ENCODE data around the gene FOXJ3. TPM values are rescaled to one million over a fixed set of nuclear protein-coding genes. Genes with fewer than 3 reads are reported as not detected.

The FOXJ3 gene
- total and polyA plus RNA-seq, 2 donors (not counting 1 experiment from before 2014, with no cell fraction given) = 15.4 to 76.4 TPM

DNA sequence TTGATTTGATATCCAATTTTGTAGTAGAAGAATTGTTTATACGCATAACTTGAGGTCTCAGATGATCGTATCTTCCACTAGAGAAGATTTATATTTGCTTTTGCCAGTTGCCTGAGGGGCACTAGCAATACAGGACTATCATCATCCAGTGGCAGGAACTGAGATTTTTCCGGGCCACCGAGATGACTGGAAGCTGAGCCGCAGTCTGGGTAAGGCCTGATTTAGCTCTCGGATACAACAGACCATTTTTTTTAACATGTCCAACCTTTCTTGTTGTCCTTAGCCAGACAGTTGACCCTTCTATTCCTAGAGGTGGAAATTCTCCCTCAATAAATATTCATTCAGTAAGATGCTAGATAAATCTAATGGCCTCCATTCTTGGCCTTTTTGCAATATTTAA is 207.3 kb downstream of the FOXJ3 start:
- POLR2A ChIA-PET = no interaction called here
- CTCF ChIA-PET = interaction anchor here (1.2 kb wide), 1 partner anchor 9 kb away, joined by 3 read pairs; no protein-coding TSS in a partner anchor

More for the DNA sequence above, 207.3 kb downstream of the FOXJ3 start:
- Histone ChIP-seq H3K9ac (ENCODE audit: low read length) (no peak overlapping the region), H3K79me2 (ENCODE audit: control insufficient read depth, insufficient read depth, low read length) (no peaks in the 10 kb centered on the region), H3K9me3 (ENCODE audit: control extremely low read depth in 1 of 3, control insufficient read depth in 2 of 3, insufficient read depth in 1 of 3, low read length in 2 of 3) (no peaks in the 10 kb centered on the region), H3K36me3 (replicated peaks in 1 of 2; ENCODE audit: control extremely low read depth in 1 of 2, control insufficient read depth in 1 of 2, extremely low read depth in 1 of 2, insufficient read depth in 2 of 2, low read length in 1 of 2) (no peaks in the 10 kb centered on the region), H3K27ac (ENCODE audit: low read length in 2 of 2) (no peak overlapping the region), H4K20me1 (ENCODE audit: control insufficient read depth, insufficient read depth, low read length, poor library complexity, severe bottlenecking) (no peaks in the 10 kb centered on the region), H3K27me3 (replicated peaks in 1 of 4; ENCODE audit: control extremely low read depth in 1 of 4, control insufficient read depth in 3 of 4, insufficient read depth in 4 of 4, low read length in 3 of 4) (peaks cover 0 to 5% (median 1%) of the 10 kb centered on the region in 4 experiments), H3K4me3 (ENCODE audit: control extremely low read depth in 1 of 5, extremely low read depth in 1 of 5, insufficient read depth in 1 of 5, low read depth in 2 of 5, low read length in 4 of 5) (no peak overlapping the region), H3K4me1 (ENCODE audit: control insufficient read depth in 2 of 2, insufficient read depth in 2 of 2, low read length in 2 of 2) (no peaks in the 10 kb centered on the region), H2AFZ (ENCODE audit: insufficient read depth, low read depth, low read length, poor library complexity, severe bottlenecking) (no peak overlapping the region), H3K4me2 (replicated peaks; ENCODE audit: low read depth, low read length, poor library complexity, severe bottlenecking) (no peak overlapping the region)
- no peak overlapping the region for H3K27ac Mint-ChIP-seq
- intact Hi-C loops (cut with micrococcal nuclease) = no loop called here
- DNase-seq (no peak), ATAC-seq (ENCODE audit: low read depth) (no peak)
- 96% methylated on average over 5 of the region's 6 CpGs for WGBS (ENCODE audit: insufficient coverage)
- no peaks in the 10 kb centered on the region for H3K4me1 Mint-ChIP-seq
- no peak overlapping the region for H3K4me3 Mint-ChIP-seq
- TF ChIP-seq, protein P1, sequence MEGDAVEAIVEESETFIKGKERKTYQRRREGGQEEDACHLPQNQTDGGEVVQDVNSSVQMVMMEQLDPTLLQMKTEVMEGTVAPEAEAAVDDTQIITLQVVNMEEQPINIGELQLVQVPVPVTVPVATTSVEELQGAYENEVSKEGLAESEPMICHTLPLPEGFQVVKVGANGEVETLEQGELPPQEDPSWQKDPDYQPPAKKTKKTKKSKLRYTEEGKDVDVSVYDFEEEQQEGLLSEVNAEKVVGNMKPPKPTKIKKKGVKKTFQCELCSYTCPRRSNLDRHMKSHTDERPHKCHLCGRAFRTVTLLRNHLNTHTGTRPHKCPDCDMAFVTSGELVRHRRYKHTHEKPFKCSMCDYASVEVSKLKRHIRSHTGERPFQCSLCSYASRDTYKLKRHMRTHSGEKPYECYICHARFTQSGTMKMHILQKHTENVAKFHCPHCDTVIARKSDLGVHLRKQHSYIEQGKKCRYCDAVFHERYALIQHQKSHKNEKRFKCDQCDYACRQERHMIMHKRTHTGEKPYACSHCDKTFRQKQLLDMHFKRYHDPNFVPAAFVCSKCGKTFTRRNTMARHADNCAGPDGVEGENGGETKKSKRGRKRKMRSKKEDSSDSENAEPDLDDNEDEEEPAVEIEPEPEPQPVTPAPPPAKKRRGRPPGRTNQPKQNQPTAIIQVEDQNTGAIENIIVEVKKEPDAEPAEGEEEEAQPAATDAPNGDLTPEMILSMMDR (IDR thresholded peaks at IDR 0.05) = no peak
- TF ChIP-seq EZH2 (IDR thresholded peaks at IDR 0.05; ENCODE audit: borderline replicate concordance, insufficient read depth, low read depth, low read length, poor library complexity, severe bottlenecking) = no peak
- H3K9me3 Mint-ChIP-seq (ENCODE audit: insufficient read depth) = no peaks in the 10 kb centered on the region
- H3K27me3 Mint-ChIP-seq = peaks cover 28% of the 10 kb centered on the region

Other genes with a start within 250 kb of the FOXJ3 start
- not detected in 2 replicates for gene GUCA2B, start 181.8 kb downstream of the FOXJ3 start, total RNA-seq
- gene GUCA2B, start 181.8 kb downstream of the FOXJ3 start, polyA plus RNA-seq = not detected in 2 replicates
- gene GUCA2A, start 170.5 kb downstream of the FOXJ3 start, total RNA-seq = not detected in 2 replicates
- gene GUCA2A, start 170.5 kb downstream of the FOXJ3 start, polyA plus RNA-seq = not detected in 2 replicates
- gene RIMKLA, start 45.6 kb upstream of the FOXJ3 start, total RNA-seq = not detected in 2 replicates
- gene RIMKLA, start 45.6 kb upstream of the FOXJ3 start, polyA plus RNA-seq = 0.01 and 0.04 TPM in 2 replicates
- gene ZMYND12, start 120.8 kb upstream of the FOXJ3 start, total RNA-seq = 0.27 and 0.79 TPM in 2 replicates
- 0.34 and 0.65 TPM in 2 replicates for gene ZMYND12, start 120.8 kb upstream of the FOXJ3 start, polyA plus RNA-seq
- 68.2 and 74.9 TPM in 2 replicates for gene PPCS, start 121.3 kb upstream of the FOXJ3 start, total RNA-seq
- gene PPCS, start 121.3 kb upstream of the FOXJ3 start, polyA plus RNA-seq = 63.1 and 88.4 TPM in 2 replicates
- gene CCDC30, start 128.1 kb upstream of the FOXJ3 start, total RNA-seq = 7.4 and 9.8 TPM in 2 replicates
- gene CCDC30, start 128.1 kb upstream of the FOXJ3 start, polyA plus RNA-seq = 1.2 and 1.4 TPM in 2 replicates